H1 (cell line): ENCODE measurements around the gene PIK3C2G. TPM values are rescaled to one million over a fixed set of nuclear protein-coding genes. Genes with fewer than 3 reads are reported as not detected.

ENCODE experiments used
- CTCF ChIA-PET: fragments of 300-600 bp; sonication (Branson Sonifier 250); formaldehyde crosslinking; loops from one replicate; lab custom pipeline; 2021; ENCODE audit not compliant: partially characterized antibody; lab: Charles Lee
- POLR2A ChIA-PET: fragments of 300-600 bp; sonication (Branson Sonifier 250); formaldehyde crosslinking; loops from one replicate; lab custom pipeline; 2021; ENCODE audit warnings: inconsistent platforms; ENCODE audit not compliant: partially characterized antibody; lab: Charles Lee
- DNase-seq, 2 experiments: peaks; one replicate each; pipeline versions ENCODE4 v3.0.0 to v3.0.0-alpha.2; 2010 to 2022; ENCODE audit warnings: low spot score in 2 of 2, low read depth in 1 of 2, mixed read lengths in 1 of 2
- FAIRE-seq: peaks from 2 replicates; lab custom pipeline; 2011; peaks lifted over from hg19 to GRCh38; lab: Jason Lieb, UNC
- H2AFZ ChIP-seq: 2 replicates; pipeline ENCODE4 v1.8.1; 2012; ENCODE audit warnings: low read length, inconsistent platforms
- H2AK5ac ChIP-seq: 2 replicates; pipeline ENCODE4 v1.6.1; 2013; ENCODE audit warnings: low read depth, low read length
- H2BK120ac ChIP-seq: replicated peaks from 2 replicates; pipeline ENCODE3; 2013; ENCODE audit warnings: low read depth, low read length, inconsistent platforms
- H2BK12ac ChIP-seq: 2 replicates; pipeline ENCODE4 v1.6.1; 2013; ENCODE audit warnings: low read depth, low read length
- H2BK15ac ChIP-seq: 2 replicates; pipeline ENCODE4 v1.6.1; 2013; ENCODE audit warnings: low read length
- H2BK20ac ChIP-seq: 2 replicates; pipeline ENCODE4 v1.6.1; 2013; ENCODE audit warnings: low read length
- H2BK5ac ChIP-seq: 2 replicates; pipeline ENCODE4 v1.6.1; 2013; ENCODE audit warnings: low read depth, low read length
- H3K14ac ChIP-seq: 2 replicates; pipeline ENCODE4 v1.6.1; 2013; ENCODE audit warnings: inconsistent platforms; ENCODE audit not compliant: insufficient read length
- H3K18ac ChIP-seq: 2 replicates; pipeline ENCODE4 v1.6.1; 2013; ENCODE audit warnings: low read length; ENCODE audit errors: extremely low read depth
- H3K23ac ChIP-seq: 2 replicates; pipeline ENCODE4 v1.6.1; 2013; ENCODE audit warnings: inconsistent platforms; ENCODE audit not compliant: insufficient read length
- H3K23me2 ChIP-seq: 2 replicates; pipeline ENCODE4 v1.6.1; 2013; ENCODE audit warnings: low read depth, low read length
- H3K27ac ChIP-seq: 2 replicates; pipeline ENCODE4 v1.6.1; 2011; ENCODE audit warnings: low read depth, low read length, inconsistent platforms
- H3K27me3 ChIP-seq, 4 experiments: replicated peaks in 1 of 4; 1 replicate in 1 of 4; 2 replicates in 3 of 4; pipeline versions ENCODE4 v1.6.1 to v1.8.1; 2011 to 2013; ENCODE audit warnings: low read length in 3 of 4, mild to moderate bottlenecking in 3 of 4, inconsistent platforms in 2 of 4, mixed read lengths in 2 of 4, moderate library complexity in 1 of 4; ENCODE audit not compliant: control insufficient read depth in 3 of 4, insufficient read depth in 3 of 4; ENCODE audit errors: extremely low read depth in 1 of 4
- H3K36me3 ChIP-seq, 4 experiments: 2 replicates each; pipeline versions ENCODE4 v1.6.1 to v1.8.1; 2011 to 2013; ENCODE audit warnings: mild to moderate bottlenecking in 4 of 4, low read length in 3 of 4, moderate library complexity in 2 of 4, control low read depth in 1 of 4, inconsistent platforms in 1 of 4; ENCODE audit not compliant: insufficient read depth in 4 of 4, control insufficient read depth in 2 of 4
- H3K4ac ChIP-seq: replicated peaks from 2 replicates; pipeline ENCODE3; 2013; ENCODE audit warnings: low read length, low read depth, mixed read lengths, inconsistent platforms; ENCODE audit not compliant: insufficient read length
- H3K4me1 ChIP-seq, 4 experiments: replicated peaks in 1 of 4; 1 replicate in 1 of 4; 2 replicates in 3 of 4; pipeline versions ENCODE4 v1.6.1 to v1.8.1; 2011 to 2013; ENCODE audit warnings: low read length in 3 of 4, inconsistent platforms in 2 of 4, mixed read lengths in 1 of 4; ENCODE audit not compliant: insufficient read depth in 4 of 4, control insufficient read depth in 3 of 4
- H3K4me2 ChIP-seq, 2 experiments: 2 replicates each; pipeline versions ENCODE4 v1.6.1 to v1.8.1; 2011 to 2013; ENCODE audit warnings: low read depth in 2 of 2, low read length in 2 of 2, control low read depth in 1 of 2, inconsistent platforms in 1 of 2, mild to moderate bottlenecking in 1 of 2; ENCODE audit not compliant: insufficient read depth in 1 of 2
- H3K4me3 ChIP-seq, 4 experiments: fragments of 200-600, 300-600 bp in 1 of 4; sonication (generic), shearing (Covaris generic), sonication (Bioruptor Twin) in 1 of 4; 2 replicates each; pipeline versions ENCODE4 v1.5.1 to v1.8.1; 2011 to 2016; ENCODE audit warnings: low read length in 4 of 4, low read depth in 3 of 4, control low read depth in 2 of 4, inconsistent platforms in 2 of 4, mild to moderate bottlenecking in 2 of 4, mixed read lengths in 1 of 4, moderate library complexity in 1 of 4; ENCODE audit not compliant: insufficient read depth in 2 of 4; ENCODE audit errors: extremely low read depth in 1 of 4
- H3K56ac ChIP-seq: replicated peaks from 2 replicates; pipeline ENCODE3; 2013; ENCODE audit warnings: low read depth, mild to moderate bottlenecking, mixed read lengths, low read length, inconsistent platforms; ENCODE audit not compliant: insufficient read length
- H3K79me1 ChIP-seq: 2 replicates; pipeline ENCODE4 v1.6.1; 2013; ENCODE audit warnings: low read depth, low read length, control low read depth
- H3K79me2 ChIP-seq, 2 experiments: 2 replicates each; pipeline versions ENCODE4 v1.6.1 to v1.8.1; 2012 to 2013; ENCODE audit warnings: low read length in 2 of 2, mild to moderate bottlenecking in 2 of 2, inconsistent platforms in 1 of 2; ENCODE audit not compliant: insufficient read depth in 2 of 2, control insufficient read depth in 1 of 2
- H3K9ac ChIP-seq, 4 experiments: replicated peaks in 1 of 4; 1 replicate in 1 of 4; 2 replicates in 3 of 4; pipeline versions ENCODE4 v1.6.1 to v1.8.1; 2011 to 2013; ENCODE audit warnings: low read depth in 3 of 4, low read length in 3 of 4, control low read depth in 2 of 4, mild to moderate bottlenecking in 2 of 4, moderate library complexity in 2 of 4, inconsistent platforms in 1 of 4; ENCODE audit errors: extremely low read depth in 1 of 4
- H3K9me3 ChIP-seq, 2 experiments: 2 replicates each; pipeline versions ENCODE4 v1.6.1 to v1.8.1; 2012 to 2013; ENCODE audit warnings: mild to moderate bottlenecking in 2 of 2, moderate library complexity in 2 of 2, control low read depth in 1 of 2, inconsistent platforms in 1 of 2, low read depth in 1 of 2, low read length in 1 of 2, mixed read lengths in 1 of 2; ENCODE audit not compliant: insufficient read depth in 2 of 2
- H4K20me1 ChIP-seq, 2 experiments: replicated peaks in 1 of 2; 2 replicates each; pipeline versions ENCODE3 to v1.8.1; 2011 to 2013; ENCODE audit warnings: inconsistent platforms in 2 of 2, low read length in 2 of 2, mild to moderate bottlenecking in 1 of 2; ENCODE audit not compliant: insufficient read depth in 2 of 2, control insufficient read depth in 1 of 2
- H4K5ac ChIP-seq: 2 replicates; pipeline ENCODE4 v1.6.1; 2013; ENCODE audit warnings: low read length, low read depth, mixed read lengths, inconsistent platforms; ENCODE audit not compliant: insufficient read length
- H4K8ac ChIP-seq: 2 replicates; pipeline ENCODE4 v1.8.0; 2013; ENCODE audit warnings: mild to moderate bottlenecking, moderate library complexity, low read length, inconsistent platforms; ENCODE audit not compliant: insufficient read depth; ENCODE audit errors: extremely low read depth
- H4K91ac ChIP-seq: replicated peaks from 2 replicates; pipeline ENCODE3; 2013; ENCODE audit warnings: low read length, mixed read lengths, inconsistent platforms; ENCODE audit not compliant: insufficient read length
- JUN ChIP-seq: IDR thresholded peaks from 2 replicates; pipeline ENCODE4 v1.6.1; 2011; ENCODE audit warnings: low read depth, mild to moderate bottlenecking, improper control_type of control experiment, low read length
- JUND ChIP-seq: IDR thresholded peaks from 2 replicates; pipeline ENCODE4 v1.6.1; 2011; ENCODE audit warnings: mild to moderate bottlenecking, improper control_type of control experiment, low read length
- KDM5A ChIP-seq: fragments of 200-600 bp; IDR thresholded peaks from 2 replicates; pipeline ENCODE4 v1.7.1; 2012; ENCODE audit warnings: mild to moderate bottlenecking, low read length, inconsistent platforms, mixed read lengths
- PHF8 ChIP-seq: fragments of 200-600 bp; sonication (generic); conservative IDR thresholded peaks from 2 replicates; pipeline ENCODE4 v1.7.1; 2012; ENCODE audit warnings: low read depth, mild to moderate bottlenecking, inconsistent platforms, low read length, moderate library complexity
- WGBS, 2 experiments: shearing (Covaris generic) in 1 of 2; methylation state at CpG; one replicate each; pipeline versions ENCODE4 v1.1.6 to v1.1.7; 2013 to 2015; ENCODE audit warnings: low lambda C conversion rate in 2 of 2, mixed read lengths in 2 of 2, inconsistent platforms in 1 of 2, low coverage in 1 of 2, missing lambda C conversion rate in 1 of 2; ENCODE audit not compliant: insufficient replicate concordance in 2 of 2, insufficient coverage in 1 of 2, insufficient read length in 1 of 2; ENCODE audit errors: extremely low coverage in 1 of 2, missing lambda C conversion rate in 1 of 2; 5-methylcytosine and 5-hydroxymethylcytosine counted together
- polyA plus RNA-seq, 7 experiments: library from polyadenylated mRNA; depleted of rRNA in 3 of 7; stranded (reverse) in 5 of 7; unstranded in 2 of 7; fragments of >200 nt in 5 of 7; fragments of 200-250 nt in 2 of 7; gene quantifications; 1 replicate in 5 of 7; 2 replicates in 1 of 7; 4 replicates in 1 of 7; pipeline versions ENCODE4 v1.2.1 to v1.2.3, GENCODE V29; 2011 to 2013; ENCODE audit warnings: missing spikeins in 2 of 7, mixed read lengths in 2 of 7
- total RNA-seq: library from RNA; stranded (reverse); fragmentation: NEBNext Ultra II Directional; extraction: Animal tissue kit (Norgen Biotek cat#: 25700); gene quantifications from 2 replicates; pipeline ENCODE4 v1.2.1, GENCODE V29; 2021

The PIK3C2G gene
- total and polyA plus RNA-seq, 2 of the 8 experiments (the other 6 are each of a cell fraction or from before 2014, with no cell fraction given): not detected

GRCh38 chr12:18239526-18239925 is 21.8 kb upstream of the PIK3C2G start:
- TF ChIP-seq JUND: no peak
- TF ChIP-seq KDM5A: no peak
- no peak for TF ChIP-seq PHF8
- TF ChIP-seq JUN: no peak
- H4K20me1 ChIP-seq: no peaks in the 10 kb centered on the region
- ChIA-PET POLR2A (no interaction called here), CTCF (interaction anchor here (1.2 to 1.8 kb wide), 3 partner anchors 11 to 80 kb away, joined by 3 to 5 read pairs (median 5); partner anchors contain the start of gene PIK3C2G)
- H3K79me1 ChIP-seq: no peaks in the 10 kb centered on the region
- H3K14ac ChIP-seq: no peak overlapping the region
- no peak overlapping the region for H2BK12ac ChIP-seq
- DNase-seq: no peak
- no peaks in the 10 kb centered on the region for H3K27me3 ChIP-seq
- no peak overlapping the region for H3K4me2 ChIP-seq
- H3K36me3 ChIP-seq: no peaks in the 10 kb centered on the region
- H2BK15ac ChIP-seq: no peak overlapping the region
- FAIRE-seq: no peak
- no peak overlapping the region for H3K18ac ChIP-seq
- no peaks in the 10 kb centered on the region for H3K4me1 ChIP-seq
- no peak overlapping the region for H4K91ac ChIP-seq
- no peak overlapping the region for H4K5ac ChIP-seq
- H4K8ac ChIP-seq: no peak overlapping the region
- no peak overlapping the region for H3K27ac ChIP-seq
- no peak overlapping the region for H2BK5ac ChIP-seq
- no peak overlapping the region for H2BK120ac ChIP-seq
- no peak overlapping the region for H2BK20ac ChIP-seq
- H3K9ac ChIP-seq: no peak overlapping the region
- no peaks in the 10 kb centered on the region for H3K23me2 ChIP-seq
- no peak overlapping the region for H3K4ac ChIP-seq
- 93% methylated on average over 1 of the region's 1 CpG; no CpG with 5 or more reads in 1 of the 2 experiments for WGBS, 2 experiments
- H3K9me3 ChIP-seq: 0 out of 4 replicates have a peak, but pooled peaks cover 0 to 3% of the 10 kb centered on the region in 2 experiments
- H3K79me2 ChIP-seq: no peaks in the 10 kb centered on the region
- no peak overlapping the region for H2AK5ac ChIP-seq
- no peak overlapping the region for H2AFZ ChIP-seq
- no peak overlapping the region for H3K56ac ChIP-seq
- no peak overlapping the region for H3K23ac ChIP-seq
- H3K4me3 ChIP-seq: no peak overlapping the region
